C4-2B (cell line): ENCODE results near the gene ITFG2.

Experiments used
- CTCF ChIP-seq: fragments of 450-650 bp; conservative IDR thresholded peaks from 2 replicates; pipeline ENCODE4 v1.5.1; 2017; ENCODE audit warnings: mild to moderate bottlenecking
- ZFX ChIP-seq: fragments of 450-650 bp; IDR thresholded peaks from 2 replicates; pipeline ENCODE4 v1.6.1; 2017

DNA sequence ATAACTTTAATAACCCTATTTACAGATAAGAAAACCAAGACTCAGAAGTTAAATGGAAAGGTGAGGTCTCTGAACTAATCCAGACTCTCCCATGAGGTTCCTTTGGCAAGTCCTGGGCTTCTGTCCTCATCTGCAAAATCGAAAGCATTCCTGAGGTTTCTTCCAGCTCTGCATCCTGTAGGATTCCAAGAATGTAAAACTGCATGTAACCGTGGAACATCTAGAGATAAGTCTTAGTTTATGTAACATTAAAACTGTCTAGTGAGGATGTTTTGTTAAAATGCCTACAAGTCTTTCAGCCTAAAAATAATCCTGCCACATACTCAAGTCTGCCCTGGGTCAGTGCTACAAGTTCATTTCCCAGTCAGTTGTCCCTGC lies 7.3 kb upstream of the ITFG2 start:
- TF ChIP-seq CTCF, result no peak
- TF ChIP-seq ZFX, result no peak
